Natural killer cell (primary cell): ENCODE data around the gene PEPD. TPM values are rescaled to one million over a fixed set of nuclear protein-coding genes. Genes with fewer than 3 reads are reported as not detected.

ENCODE experiments used
- ATAC-seq, 3 donors: fragments of 150-1000 bp in 2 of 3; fragments of 200-7000 bp in 1 of 3; cut with Tn5 transposase; 1 replicate in 1 of 3; 2 replicates in 2 of 3; pipeline ENCODE4 v1.10.0; 2021; ENCODE audit warnings: mild to moderate bottlenecking in 2 of 3, moderate library complexity in 2 of 3
- DNase-seq, 2 donors: peaks; one replicate each; pipeline versions ENCODE4 v3.0.0 to v3.0.0-alpha.2; 2013 to 2021; ENCODE audit warnings: mixed read lengths in 1 of 2
- H3K27ac ChIP-seq: one replicate; pipeline ENCODE4 v1.5.1; 2013; ENCODE audit warnings: mild to moderate bottlenecking, low read length
- H3K27me3 ChIP-seq: one replicate; pipeline ENCODE4 v1.6.1; 2013; ENCODE audit warnings: low read length; ENCODE audit not compliant: control insufficient read depth, insufficient read depth
- H3K36me3 ChIP-seq: one replicate; pipeline ENCODE4 v1.6.1; 2013; ENCODE audit warnings: low read length; ENCODE audit not compliant: control insufficient read depth, insufficient read depth
- H3K4me1 ChIP-seq: one replicate; pipeline ENCODE4 v1.6.1; 2013; ENCODE audit warnings: low read length; ENCODE audit not compliant: control insufficient read depth, insufficient read depth
- H3K4me3 ChIP-seq: one replicate; pipeline ENCODE4 v1.5.1; 2013; ENCODE audit warnings: low read length
- H3K9me3 ChIP-seq: one replicate; pipeline ENCODE4 v1.6.1; 2013; ENCODE audit warnings: low read length; ENCODE audit not compliant: control insufficient read depth, insufficient read depth
- H3K27ac Mint-ChIP-seq, 2 donors: one replicate each; pipeline ENCODE4 v1.8.0; 2022; ENCODE audit warnings: mild to moderate bottlenecking in 2 of 2, mixed read lengths in 2 of 2, moderate library complexity in 1 of 2
- H3K27me3 Mint-ChIP-seq, 2 donors: one replicate each; pipeline ENCODE4 v1.8.0; 2022; ENCODE audit warnings: low read depth in 2 of 2, mixed read lengths in 2 of 2
- H3K36me3 Mint-ChIP-seq: one replicate; pipeline ENCODE4 v1.8.0; 2022; ENCODE audit warnings: mixed read lengths
- H3K4me1 Mint-ChIP-seq, 2 donors: one replicate each; pipeline ENCODE4 v1.8.0; 2022; ENCODE audit warnings: mixed read lengths in 2 of 2
- H3K4me3 Mint-ChIP-seq: one replicate; pipeline ENCODE4 v1.8.0; 2022; ENCODE audit warnings: mild to moderate bottlenecking, moderate library complexity, mixed read lengths
- H3K9me3 Mint-ChIP-seq, 2 donors: one replicate each; pipeline ENCODE4 v1.8.0; 2022; ENCODE audit warnings: mixed read lengths in 2 of 2
- whole genome bisulfite sequencing: methylation state at CpG from one replicate; pipeline ENCODE4 v1.1.7; 2013; ENCODE audit warnings: missing lambda C conversion rate; ENCODE audit not compliant: insufficient coverage; 5-methylcytosine and 5-hydroxymethylcytosine counted together
- intact Hi-C: fragments of 100-400 bp; cut with micrococcal nuclease; formaldehyde crosslinking; loops from one replicate; pipeline ENCODE4 v1.14.2; 2022
- total RNA-seq, 4 donors: library from RNA; stranded (reverse); fragments of 120-200 nt in 1 of 4; gene quantifications; one replicate each; pipeline versions ENCODE4 v1.2.3 to v1.2.4, GENCODE V29; 2013 to 2022
- TF ChIP-seq, protein P1 (sequence below): fragments of 200-600 bp; IDR thresholded peaks from one replicate; pipeline ENCODE4 v1.8.0; 2022; ENCODE audit warnings: antibody characterized with exemption

PEPD gene
- total RNA-seq, 3 donors from 2014 or later (not counting 1 experiment from before 2014, with no cell fraction given), result 33.9 to 42.2 (median 40.9) TPM

DNA sequence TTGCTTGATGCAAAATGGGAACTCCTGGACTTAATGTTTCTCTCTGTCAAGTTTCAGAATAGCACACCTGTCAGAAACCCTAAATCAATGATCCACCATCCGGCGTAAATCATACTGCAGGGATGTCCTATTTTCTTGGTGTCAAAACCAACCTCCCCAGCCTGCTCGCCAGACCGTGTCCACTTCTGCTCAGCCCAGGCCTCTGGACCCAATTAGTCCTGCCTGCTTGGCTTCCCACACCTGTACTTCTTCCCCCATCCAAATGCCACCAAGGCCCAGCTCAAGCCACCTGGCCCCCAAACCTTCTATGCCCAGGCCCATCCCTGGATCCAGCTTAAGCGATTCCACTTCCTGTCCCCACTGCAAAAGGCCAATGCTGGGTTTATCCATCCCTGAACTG is 25.1 kb upstream of the PEPD start:
- no peaks in the 10 kb centered on the region for H3K27me3 ChIP-seq
- no peak overlapping the region for H3K27ac ChIP-seq
- H3K4me3 Mint-ChIP-seq, result no peak overlapping the region
- no peaks in the 10 kb centered on the region for H3K4me1 ChIP-seq
- ATAC-seq (no peak), DNase-seq (no peak)
- H3K4me3 ChIP-seq, result no peak overlapping the region
- H3K4me1 Mint-ChIP-seq, result no peaks in the 10 kb centered on the region
- WGBS, result 88% methylated on average over 5 of the region's 5 CpGs
- H3K36me3 Mint-ChIP-seq, result no peaks in the 10 kb centered on the region
- TF ChIP-seq, protein P1, sequence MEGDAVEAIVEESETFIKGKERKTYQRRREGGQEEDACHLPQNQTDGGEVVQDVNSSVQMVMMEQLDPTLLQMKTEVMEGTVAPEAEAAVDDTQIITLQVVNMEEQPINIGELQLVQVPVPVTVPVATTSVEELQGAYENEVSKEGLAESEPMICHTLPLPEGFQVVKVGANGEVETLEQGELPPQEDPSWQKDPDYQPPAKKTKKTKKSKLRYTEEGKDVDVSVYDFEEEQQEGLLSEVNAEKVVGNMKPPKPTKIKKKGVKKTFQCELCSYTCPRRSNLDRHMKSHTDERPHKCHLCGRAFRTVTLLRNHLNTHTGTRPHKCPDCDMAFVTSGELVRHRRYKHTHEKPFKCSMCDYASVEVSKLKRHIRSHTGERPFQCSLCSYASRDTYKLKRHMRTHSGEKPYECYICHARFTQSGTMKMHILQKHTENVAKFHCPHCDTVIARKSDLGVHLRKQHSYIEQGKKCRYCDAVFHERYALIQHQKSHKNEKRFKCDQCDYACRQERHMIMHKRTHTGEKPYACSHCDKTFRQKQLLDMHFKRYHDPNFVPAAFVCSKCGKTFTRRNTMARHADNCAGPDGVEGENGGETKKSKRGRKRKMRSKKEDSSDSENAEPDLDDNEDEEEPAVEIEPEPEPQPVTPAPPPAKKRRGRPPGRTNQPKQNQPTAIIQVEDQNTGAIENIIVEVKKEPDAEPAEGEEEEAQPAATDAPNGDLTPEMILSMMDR, result no peak
- intact Hi-C loops, result no loop called here
- H3K9me3 ChIP-seq, result no peaks in the 10 kb centered on the region
- no peak overlapping the region for H3K27ac Mint-ChIP-seq
- no peaks in the 10 kb centered on the region for H3K36me3 ChIP-seq
- H3K9me3 Mint-ChIP-seq, result no peaks in the 10 kb centered on the region
- H3K27me3 Mint-ChIP-seq, result peaks cover 0 to 9% of the 10 kb centered on the region in 2 donors

DNA sequence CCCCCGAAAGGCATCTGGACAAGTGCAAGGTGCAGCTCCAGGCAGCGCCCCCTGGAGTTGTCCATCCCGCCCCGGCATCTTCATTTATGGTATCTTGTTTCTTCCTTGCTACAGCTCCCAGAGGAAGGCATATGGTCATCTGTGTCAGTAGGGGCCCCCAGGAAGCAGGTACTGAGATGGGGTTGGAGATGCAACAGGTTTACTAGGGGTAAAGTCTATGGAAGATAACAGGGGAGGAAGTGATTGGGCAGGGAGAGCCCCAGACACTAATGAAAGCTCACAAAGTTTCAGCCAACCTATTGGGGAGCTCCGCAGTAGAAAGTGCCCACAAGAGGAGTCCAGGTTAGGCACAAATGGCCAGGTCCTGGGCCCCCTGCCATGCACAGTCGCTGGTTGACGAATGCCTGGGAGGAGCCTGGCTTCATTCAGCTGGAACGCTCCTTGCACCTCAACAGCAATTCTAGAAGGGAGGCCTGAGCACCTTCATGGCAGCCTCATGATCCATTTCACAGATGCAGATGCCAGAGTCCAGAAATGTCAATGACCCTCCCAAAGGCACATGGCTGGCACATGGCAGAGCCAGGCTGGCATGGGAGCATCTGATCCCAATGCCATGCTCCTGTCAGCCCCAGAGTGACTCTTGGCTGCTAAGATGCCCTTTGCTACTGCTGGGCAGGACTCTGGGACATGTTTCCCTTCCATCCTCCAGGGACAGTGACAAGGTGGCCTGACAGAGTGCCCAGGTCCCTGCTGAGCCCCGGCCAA is 23.8 kb upstream of the PEPD start:
- Histone ChIP-seq H3K4me3 (no peak overlapping the region), H3K27me3 (no peaks in the 10 kb centered on the region), H3K36me3 (no peaks in the 10 kb centered on the region), H3K4me1 (no peaks in the 10 kb centered on the region), H3K9me3 (no peaks in the 10 kb centered on the region), H3K27ac (no peak overlapping the region)
- DNase-seq (no peak), ATAC-seq (no peak)
- no peak overlapping the region for H3K27ac Mint-ChIP-seq
- no peak overlapping the region for H3K4me3 Mint-ChIP-seq
- WGBS, result 84% methylated on average over 9 of the region's 9 CpGs
- H3K9me3 Mint-ChIP-seq, result no peaks in the 10 kb centered on the region
- TF ChIP-seq, protein P1, result no peak
- intact Hi-C loops, result no loop called here
- peaks cover 0 to 13% of the 10 kb centered on the region in 2 donors for H3K27me3 Mint-ChIP-seq
- H3K4me1 Mint-ChIP-seq, result no peaks in the 10 kb centered on the region
- H3K36me3 Mint-ChIP-seq, result no peaks in the 10 kb centered on the region

DNA sequence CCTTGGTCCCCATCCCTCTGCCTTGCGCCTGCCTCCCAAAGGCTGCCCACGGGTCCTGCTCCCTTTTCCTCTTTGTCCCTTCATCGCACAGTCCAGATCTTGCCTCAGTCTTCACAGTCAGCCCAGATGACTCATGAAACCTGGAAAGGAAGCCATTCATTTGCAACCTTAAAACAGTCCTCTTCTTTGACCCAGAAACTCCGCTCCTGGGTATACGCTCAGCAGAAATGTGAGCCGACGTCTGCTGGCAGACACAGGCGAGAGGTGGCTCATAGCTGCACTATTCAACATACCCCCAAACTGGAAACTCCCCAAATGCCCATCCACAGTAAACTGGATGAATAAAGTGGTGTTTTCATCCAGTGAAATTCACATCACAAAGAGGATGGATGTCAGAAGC is 13.6 kb upstream of the PEPD start:
- Mint-ChIP-seq H3K27ac (no peak overlapping the region), H3K9me3 (no peaks in the 10 kb centered on the region)

More for the DNA sequence above, 13.6 kb upstream of the PEPD start:
- H3K27me3 Mint-ChIP-seq, result peaks cover 12 to 19% of the 10 kb centered on the region in 2 donors
- Histone ChIP-seq H3K36me3 (no peaks in the 10 kb centered on the region), H3K4me1 (no peaks in the 10 kb centered on the region), H3K9me3 (no peaks in the 10 kb centered on the region), H3K4me3 (no peak overlapping the region), H3K27ac (no peak overlapping the region), H3K27me3 (no peaks in the 10 kb centered on the region)
- H3K4me1 Mint-ChIP-seq, result no peaks in the 10 kb centered on the region
- 69% methylated on average over 8 of the region's 8 CpGs for WGBS
- ATAC-seq (no peak), DNase-seq (no peak)
- TF ChIP-seq, protein P1, result no peak
- intact Hi-C loops, result no loop called here
- H3K36me3 Mint-ChIP-seq, result no peaks in the 10 kb centered on the region
- H3K4me3 Mint-ChIP-seq, result no peak overlapping the region
